ENCODE measurements around the gene TNIK.

- TF ChIP-seq CTCF (IDR thresholded peaks at IDR 0.05): no peak
- TF ChIP-seq POLR2A (IDR thresholded peaks at IDR 0.05): no peak
Observed at GRCh38 chr3:171116824-171117395, 343.3 kb downstream of the TNIK start.

All from stomach (tissue), 4 donors.